GM04504 (cell line): ENCODE measurements around the gene APOC3.
A peak's percentile ranks its signal among the peaks of the same experiment; 100 is the strongest.

Experiments
- DNase-seq: peaks from one replicate; pipeline ENCODE4 v3.0.0-alpha.2; 2012; ENCODE audit warnings: low read depth

The APOC3 gene

GRCh38 chr11:116851626-116852025 is 21.9 kb downstream of the APOC3 start:
- DNase-seq, result no peak

- DNase-seq, result no peak
Observed at GRCh38 chr11:116852261-116853031, 22.7 kb downstream of the APOC3 start.

- DNase-seq, result peak; percentile 91
Observed at GRCh38 chr11:116853461-116854073, 23.9 kb downstream of the APOC3 start.

GRCh38 chr11:116855413-116855812 is 25.7 kb downstream of the APOC3 start:
- no peak for DNase-seq

GRCh38 chr11:116856423-116856822 is 26.7 kb downstream of the APOC3 start:
- DNase-seq, result no peak

GRCh38 chr11:116857316-116857715 is 27.6 kb downstream of the APOC3 start:
- no peak for DNase-seq

- DNase-seq, result no peak
Observed at GRCh38 chr11:116857936-116858335, 28.2 kb downstream of the APOC3 start.

- no peak for DNase-seq
Observed at GRCh38 chr11:116859175-116859574, 29.5 kb downstream of the APOC3 start.

GRCh38 chr11:116860303-116860702 is 30.6 kb downstream of the APOC3 start:
- no peak for DNase-seq

GRCh38 chr11:116861539-116861938 is 31.8 kb downstream of the APOC3 start:
- no peak for DNase-seq

- no peak for DNase-seq
Observed at GRCh38 chr11:116862185-116862584, 32.5 kb downstream of the APOC3 start.

- no peak for DNase-seq
Observed at GRCh38 chr11:116862951-116863350, 33.2 kb downstream of the APOC3 start.

GRCh38 chr11:116864531-116864930 is 34.8 kb downstream of the APOC3 start:
- DNase-seq, result no peak

GRCh38 chr11:116865696-116866095 is 36.0 kb downstream of the APOC3 start:
- peak; percentile 84 for DNase-seq

GRCh38 chr11:116866804-116867455 is 37.2 kb downstream of the APOC3 start:
- no peak for DNase-seq

GRCh38 chr11:116867619-116868018 is 37.9 kb downstream of the APOC3 start:
- DNase-seq, result no peak

GRCh38 chr11:116868066-116868465 is 38.4 kb downstream of the APOC3 start:
- no peak for DNase-seq

- no peak for DNase-seq
Observed at GRCh38 chr11:116869610-116870009, 39.9 kb downstream of the APOC3 start.

GRCh38 chr11:116870054-116870453 is 40.3 kb downstream of the APOC3 start:
- no peak for DNase-seq

GRCh38 chr11:116871248-116871647 is 41.5 kb downstream of the APOC3 start:
- DNase-seq, result peak; percentile 90

- no peak for DNase-seq
Observed at GRCh38 chr11:116873381-116873780, 43.7 kb downstream of the APOC3 start.

- no peak for DNase-seq
Observed at GRCh38 chr11:116874251-116874650, 44.5 kb downstream of the APOC3 start.

GRCh38 chr11:116875194-116875593 is 45.5 kb downstream of the APOC3 start:
- DNase-seq, result no peak
